OCI-LY3 (cell line): Measurements from ENCODE around the gene FTO.

Experiments
- CTCF ChIP-seq: fragments of 200-600, 300-600 bp; sonication (generic); IDR thresholded peaks from 2 replicates; pipeline ENCODE4 v1.5.1; 2014; ENCODE audit warnings: antibody characterized with exemption, low read length, low read depth
- EZH2phosphoT487 ChIP-seq: fragments of 200-600 bp; shearing (Covaris generic); IDR thresholded peaks from 2 replicates; pipeline ENCODE4 v1.6.1; 2018; ENCODE audit warnings: antibody characterized with exemption, mixed run types, low read depth

GRCh38 chr16:53968896-53969295, 264.9 kb downstream of the FTO start:
- TF ChIP-seq CTCF (no peak), EZH2phosphoT487 (no peak)
